A549 treated with GW870086 at 1 μM for 4 hours (cell line): ENCODE results near the gene BEST2. TPM values are rescaled to one million over a fixed set of nuclear protein-coding genes. Genes with fewer than 3 reads are reported as not detected.

ENCODE experiments used
- total RNA-seq: library from RNA; stranded (reverse); fragments of 200-300 nt; extraction: Qiagen RNA extraction; gene quantifications from 5 replicates; pipeline ENCODE4 v1.2.3, GENCODE V29; 2022; ENCODE audit warnings: low read depth

The BEST2 gene
- total RNA-seq: 0.10 to 0.26 TPM (median 0.22 TPM) in 5 replicates

DNA sequence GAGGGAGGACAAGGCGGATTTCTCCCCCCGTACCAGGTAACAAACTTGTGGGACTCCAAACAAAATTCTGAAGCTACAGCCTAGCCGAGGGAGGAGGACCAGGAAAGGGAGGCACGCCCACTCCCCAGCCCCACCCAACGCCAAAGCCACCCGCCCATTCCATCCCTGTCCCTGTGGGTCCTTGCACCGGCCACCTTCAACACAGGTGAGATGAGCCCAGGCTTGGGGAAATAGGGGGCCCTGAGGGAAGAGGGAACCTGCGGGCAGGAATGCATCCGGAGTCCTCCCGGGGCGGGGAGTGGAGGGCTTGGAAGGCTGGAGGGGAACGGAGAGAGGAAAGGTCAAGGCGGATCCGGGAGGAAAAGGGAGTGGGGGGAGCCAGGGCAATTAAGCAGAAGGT, at the start of gene BEST2:
TSS of gene BEST2 (plus strand) at position 157 of the 400 bp plus-strand sequence. CDS start 802 bp downstream, outside the sequence.

DNA sequence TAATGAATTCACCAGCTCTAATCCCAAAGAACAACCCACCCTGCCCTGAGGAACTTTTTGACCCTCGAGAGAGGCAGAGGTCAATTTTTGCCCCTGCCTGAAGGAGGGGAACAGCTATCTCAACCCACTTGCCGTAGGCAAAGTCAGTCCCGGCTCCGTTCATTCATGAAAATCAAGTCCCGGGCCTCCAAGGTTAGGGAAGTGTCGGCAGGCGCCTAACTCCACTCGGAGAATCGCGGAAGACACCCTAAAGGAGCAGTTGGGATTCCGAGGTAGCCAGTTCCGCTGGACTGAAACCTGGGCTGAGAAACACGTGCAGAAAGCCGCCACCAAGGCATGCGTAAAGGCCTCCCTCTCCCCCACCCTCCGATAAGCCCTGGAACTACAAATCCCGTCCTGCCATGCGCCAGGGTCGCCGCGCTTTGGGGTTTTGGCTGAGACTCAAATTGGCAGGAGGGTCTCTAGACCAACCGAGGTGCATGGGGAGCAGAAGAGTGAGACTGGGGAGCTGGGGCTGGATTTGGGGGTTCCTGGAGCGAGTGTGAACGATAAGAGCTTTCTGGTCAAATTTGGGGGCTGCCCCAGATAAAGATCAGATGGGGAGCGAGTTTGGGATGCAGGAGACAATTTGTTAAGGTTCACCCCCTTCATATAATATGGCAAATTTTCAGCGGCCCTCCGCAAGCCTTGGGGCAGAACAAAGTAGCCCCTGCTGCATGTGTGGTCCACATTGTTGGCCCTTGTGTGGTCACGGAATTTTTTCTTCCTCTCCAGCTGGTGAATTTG, 27.8 kb upstream of the BEST2 start, which contains the start of gene TNPO2:
TSS of gene TNPO2 (minus strand) at position 292 of the 786 bp plus-strand sequence. CDS start 2,955 bp downstream, outside the sequence.

GRCh38 chr19:12736995-12737834, 14.4 kb upstream of the BEST2 start, which contains the start of gene GET3:
GET3 (plus strand) TSS chr19:12737497; CDS start chr19:12737506, 9 bp downstream.

GRCh38 chr19:12774588-12775555, 23.3 kb downstream of the BEST2 start, which contains the start of gene HOOK2:
HOOK2 (minus strand) TSS chr19:12775552; CDS start chr19:12775449, 103 bp downstream.

DNA sequence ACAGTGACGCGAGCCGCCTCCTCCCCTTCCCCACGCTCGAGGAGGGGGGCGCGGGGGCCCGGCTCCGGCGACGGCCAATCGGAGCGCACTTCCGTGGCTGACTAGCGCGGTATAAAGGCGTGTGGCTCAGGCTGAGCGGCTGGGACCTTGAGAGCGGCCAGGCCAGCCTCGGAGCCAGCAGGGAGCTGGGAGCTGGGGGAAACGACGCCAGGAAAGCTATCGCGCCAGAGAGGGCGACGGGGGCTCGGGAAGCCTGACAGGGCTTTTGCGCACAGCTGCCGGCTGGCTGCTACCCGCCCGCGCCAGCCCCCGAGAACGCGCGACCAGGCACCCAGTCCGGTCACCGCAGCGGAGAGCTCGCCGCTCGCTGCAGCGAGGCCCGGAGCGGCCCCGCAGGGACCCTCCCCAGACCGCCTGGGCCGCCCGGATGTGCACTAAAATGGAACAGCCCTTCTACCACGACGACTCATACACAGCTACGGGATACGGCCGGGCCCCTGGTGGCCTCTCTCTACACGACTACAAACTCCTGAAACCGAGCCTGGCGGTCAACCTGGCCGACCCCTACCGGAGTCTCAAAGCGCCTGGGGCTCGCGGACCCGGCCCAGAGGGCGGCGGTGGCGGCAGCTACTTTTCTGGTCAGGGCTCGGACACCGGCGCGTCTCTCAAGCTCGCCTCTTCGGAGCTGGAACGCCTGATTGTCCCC, 39.9 kb downstream of the BEST2 start, which contains the start of gene JUNB:
TSS of gene JUNB (plus strand) at position 142 of the 706 bp plus-strand sequence. CDS start at position 428, 286 bp downstream.

DNA sequence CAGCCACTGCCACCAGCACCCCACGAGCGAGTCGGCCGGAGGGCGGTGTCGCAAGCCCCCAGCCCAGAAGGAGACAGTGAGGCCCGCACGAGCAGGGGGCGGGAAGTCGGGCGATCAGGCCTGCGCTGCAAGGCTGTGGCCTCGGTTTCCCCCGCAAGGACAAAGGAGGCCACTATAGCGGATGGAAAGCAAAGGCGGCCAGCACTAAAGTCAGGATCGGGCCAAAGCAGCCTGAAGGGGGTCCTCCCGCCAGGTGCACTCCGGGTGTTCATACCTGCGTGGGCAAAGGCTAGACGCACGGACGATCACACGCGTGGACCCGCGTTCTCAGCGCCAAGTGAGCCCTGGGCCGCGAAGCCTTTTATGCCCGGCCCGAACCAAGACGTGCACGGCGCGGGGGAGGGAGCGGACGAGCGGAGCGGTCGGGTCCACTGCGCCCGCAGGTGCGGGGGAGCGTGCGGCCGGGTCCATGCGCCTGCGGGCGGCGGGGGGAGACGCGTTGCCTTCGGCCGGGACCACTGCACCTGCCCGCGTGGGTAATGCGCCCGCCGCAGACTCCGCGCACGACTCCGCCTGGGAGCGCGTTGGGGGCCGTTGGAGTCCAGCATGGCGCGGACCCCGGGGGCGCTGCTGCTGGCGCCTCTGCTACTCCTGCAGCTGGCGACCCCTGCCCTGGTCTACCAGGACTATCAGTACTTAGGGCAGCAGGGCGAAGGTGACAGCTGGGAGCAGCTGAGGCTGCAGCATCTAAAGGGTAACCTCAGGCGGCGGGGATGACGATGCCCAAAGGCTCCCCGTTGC, 50.1 kb downstream of the BEST2 start, which contains the start of the genes PRDX2 and THSD8:
TSS of gene PRDX2 (minus strand) at position 335 of the 801 bp plus-strand sequence. CDS start 539 bp downstream, outside the sequence.
TSS of gene THSD8 (plus strand) at position 604 of the 801 bp plus-strand sequence. CDS start at position 607, 3 bp downstream.

GRCh38 chr19:12806242-12807081, 54.9 kb downstream of the BEST2 start, which contains the start of gene RNASEH2A:
RNASEH2A (plus strand) TSS chr19:12806584; CDS start chr19:12806674, 90 bp downstream.

Other genes with a start within 250 kb of the BEST2 start
- 1.1 to 2.9 TPM (median 2.0 TPM) in 5 replicates for gene ZNF564, start 200.3 kb upstream of the BEST2 start, total RNA-seq
- gene ZNF490, start 141.0 kb upstream of the BEST2 start, total RNA-seq: 0.62 to 1.3 TPM (median 0.79 TPM) in 4 of 5 replicates, not detected in the other
- 3.3 to 6.1 TPM (median 5.5 TPM) in 5 replicates for gene ZNF791, start 140.9 kb upstream of the BEST2 start, total RNA-seq
- 16.3 to 23.1 TPM (median 20.7 TPM) in 5 replicates for gene MAN2B1, start 85.0 kb upstream of the BEST2 start, total RNA-seq
- 8.1 to 11.1 TPM (median 10.0 TPM) in 5 replicates for gene WDR83, start 85.0 kb upstream of the BEST2 start, total RNA-seq
- 41.0 to 49.8 TPM (median 46.5 TPM) in 5 replicates for gene DHPS, start 69.9 kb upstream of the BEST2 start, total RNA-seq
- not detected in 5 replicates for gene GNG14, start 63.8 kb upstream of the BEST2 start, total RNA-seq
- 9.5 to 13.2 TPM (median 12.2 TPM) in 5 replicates for gene FBXW9, start 55.2 kb upstream of the BEST2 start, total RNA-seq
- 25.3 to 34.1 TPM (median 31.2 TPM) in 5 replicates for gene TNPO2, start 27.9 kb upstream of the BEST2 start, total RNA-seq
- 169 to 203 TPM (median 185 TPM) in 5 replicates for gene TRIR, start 17.1 kb upstream of the BEST2 start, total RNA-seq
- 69.5 to 100 TPM (median 92.3 TPM) in 5 replicates for gene GET3, start 14.3 kb upstream of the BEST2 start, total RNA-seq
- gene HOOK2, start 23.8 kb downstream of the BEST2 start, total RNA-seq: 9.9 to 11.6 TPM (median 10.9 TPM) in 5 replicates
- gene JUNB, start 39.7 kb downstream of the BEST2 start, total RNA-seq: 121 to 193 TPM (median 166 TPM) in 5 replicates
- gene PRDX2, start 50.0 kb downstream of the BEST2 start, total RNA-seq: 0.40 to 1.1 TPM (median 0.49 TPM) in 5 replicates
- 7.3 to 16.4 TPM (median 14.3 TPM) in 4 of 5 replicates, not detected in the other for gene THSD8, start 50.3 kb downstream of the BEST2 start, total RNA-seq
- 34.0 to 49.5 TPM (median 45.5 TPM) in 5 replicates for gene RNASEH2A, start 54.8 kb downstream of the BEST2 start, total RNA-seq
- 0.15 to 0.56 TPM (median 0.38 TPM) in 4 of 5 replicates, not detected in the other for gene RTBDN, start 82.8 kb downstream of the BEST2 start, total RNA-seq
- 0.89 to 3.0 TPM (median 2.4 TPM) in 5 replicates for gene MAST1, start 86.7 kb downstream of the BEST2 start, total RNA-seq
- 24.2 to 32.6 TPM (median 30.6 TPM) in 5 replicates for gene DNASE2, start 129.7 kb downstream of the BEST2 start, total RNA-seq
- not detected in 5 replicates for gene KLF1, start 135.4 kb downstream of the BEST2 start, total RNA-seq
- 8.2 to 10.8 TPM (median 8.9 TPM) in 5 replicates for gene GCDH, start 139.4 kb downstream of the BEST2 start, total RNA-seq
- 0.31 to 0.72 TPM (median 0.46 TPM) in 5 replicates for gene SYCE2, start 167.5 kb downstream of the BEST2 start, total RNA-seq
- gene FARSA, start 181.9 kb downstream of the BEST2 start, total RNA-seq: 66.1 to 75.6 TPM (median 72.9 TPM) in 5 replicates
- gene CALR, start 186.8 kb downstream of the BEST2 start, total RNA-seq: 499 to 569 TPM (median 524 TPM) in 5 replicates
- gene RAD23A, start 194.1 kb downstream of the BEST2 start, total RNA-seq: 67.4 to 79.0 TPM (median 77.0 TPM) in 5 replicates
- gene GADD45GIP1, start 205.4 kb downstream of the BEST2 start, total RNA-seq: 37.2 to 58.7 TPM (median 53.1 TPM) in 5 replicates
- 0.07 to 0.32 TPM (median 0.10 TPM) in 4 of 5 replicates, not detected in the other for gene DAND5, start 217.8 kb downstream of the BEST2 start, total RNA-seq
- 2.9 to 4.4 TPM (median 3.8 TPM) in 5 replicates for gene NFIX, start 243.7 kb downstream of the BEST2 start, total RNA-seq